WTC11 (cell line): Measurements from ENCODE around the gene PTX4.

Experiments used
- FOXJ3 ChIP-seq: sonication (generic); formaldehyde crosslinking; IDR thresholded peaks from 2 replicates; pipeline ENCODE4 v1.9.0; 2021; ENCODE audit warnings: missing genetic modification reagents, mild to moderate bottlenecking, borderline replicate concordance
- TF ChIP-seq, protein P1 (sequence below): fragments of 200-600 bp; IDR thresholded peaks from 2 replicates; pipeline ENCODE4 v1.8.0; 2022; ENCODE audit warnings: antibody characterized with exemption

DNA sequence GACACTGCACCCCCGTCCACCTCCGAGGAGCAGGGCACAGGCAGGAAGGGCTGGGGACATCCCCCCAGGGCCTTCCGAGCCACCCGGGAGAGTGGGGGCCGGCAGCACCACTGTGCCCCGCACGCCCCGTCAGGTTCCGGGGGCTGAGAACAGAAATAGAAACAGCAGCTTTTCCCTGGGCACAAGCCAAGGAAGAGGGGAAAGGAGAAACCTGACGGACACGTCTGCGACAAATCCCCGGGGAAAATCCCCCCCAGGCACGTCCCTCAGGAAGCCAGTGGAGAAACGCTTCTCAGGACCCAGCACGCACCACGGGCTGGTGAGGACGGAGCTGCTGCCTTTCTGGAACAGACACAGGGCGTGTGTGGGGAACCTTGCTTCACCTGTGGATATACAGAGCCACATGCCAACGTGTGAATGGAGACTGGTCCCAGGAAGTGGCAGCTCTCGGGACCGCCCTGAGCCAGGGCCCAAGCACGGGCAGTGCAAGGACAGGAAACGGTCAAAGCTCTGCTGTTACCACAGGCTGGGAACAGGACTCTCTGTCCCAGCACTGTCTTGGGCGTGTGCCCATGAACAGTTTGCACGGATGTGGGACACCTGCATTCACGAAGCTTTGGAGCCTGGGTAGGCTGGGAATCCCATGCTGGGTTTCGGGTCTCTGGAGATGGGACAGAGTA lies 43.5 kb upstream of the PTX4 start:
- TF ChIP-seq, protein P1, sequence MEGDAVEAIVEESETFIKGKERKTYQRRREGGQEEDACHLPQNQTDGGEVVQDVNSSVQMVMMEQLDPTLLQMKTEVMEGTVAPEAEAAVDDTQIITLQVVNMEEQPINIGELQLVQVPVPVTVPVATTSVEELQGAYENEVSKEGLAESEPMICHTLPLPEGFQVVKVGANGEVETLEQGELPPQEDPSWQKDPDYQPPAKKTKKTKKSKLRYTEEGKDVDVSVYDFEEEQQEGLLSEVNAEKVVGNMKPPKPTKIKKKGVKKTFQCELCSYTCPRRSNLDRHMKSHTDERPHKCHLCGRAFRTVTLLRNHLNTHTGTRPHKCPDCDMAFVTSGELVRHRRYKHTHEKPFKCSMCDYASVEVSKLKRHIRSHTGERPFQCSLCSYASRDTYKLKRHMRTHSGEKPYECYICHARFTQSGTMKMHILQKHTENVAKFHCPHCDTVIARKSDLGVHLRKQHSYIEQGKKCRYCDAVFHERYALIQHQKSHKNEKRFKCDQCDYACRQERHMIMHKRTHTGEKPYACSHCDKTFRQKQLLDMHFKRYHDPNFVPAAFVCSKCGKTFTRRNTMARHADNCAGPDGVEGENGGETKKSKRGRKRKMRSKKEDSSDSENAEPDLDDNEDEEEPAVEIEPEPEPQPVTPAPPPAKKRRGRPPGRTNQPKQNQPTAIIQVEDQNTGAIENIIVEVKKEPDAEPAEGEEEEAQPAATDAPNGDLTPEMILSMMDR: no peak
- no peak for TF ChIP-seq FOXJ3
